GM12878 (cell line): ENCODE measurements around the gene MAPK1. TPM values are rescaled to one million over a fixed set of nuclear protein-coding genes. Genes with fewer than 3 reads are reported as not detected.

Experiments
- ATAC-seq: fragments of 200-7000 bp; cut with Tn5 transposase; 3 replicates; pipeline ENCODE4 v1.9.1; 2020; ENCODE audit warnings: mild to moderate bottlenecking, moderate library complexity
- BruUV-seq: library from RNA; stranded (reverse); fragments of 400-500 nt; replicated peaks from 2 replicates; lab custom pipeline; 2021; lab: Mats Ljungman, UMichigan
- CTCF ChIA-PET: fragments of 300-600 bp; sonication (Branson Sonifier 250); formaldehyde crosslinking; extraction: SDS; loops from one replicate; lab custom pipeline; 2021; ENCODE audit warnings: inconsistent platforms; lab: Yijun Ruan, JAX
- POLR2A ChIA-PET: fragments of 350-600 bp; formaldehyde crosslinking; extraction: SDS; loops from one replicate; lab custom pipeline; 2021; ENCODE audit warnings: inconsistent platforms; lab: Charles Lee
- RAD21 ChIA-PET: fragments of 300-600 bp; sonication (Branson Sonifier 250); formaldehyde crosslinking; loops from one replicate; lab custom pipeline; 2023; ENCODE audit warnings: antibody characterized with exemption; ENCODE audit not compliant: unreplicated experiment; lab: Charles Lee
- SMC1A ChIA-PET: fragments of 300-600 bp; sonication (Branson Sonifier 250); formaldehyde crosslinking; loops from one replicate; lab custom pipeline; 2023; ENCODE audit not compliant: unreplicated experiment, uncharacterized antibody; lab: Charles Lee
- DNase-seq: peaks from one replicate; pipeline ENCODE4 v3.0.0-alpha.2; 2011; ENCODE audit warnings: low read depth, low spot score
- FAIRE-seq: peaks from 3 replicates; lab custom pipeline; 2011; peaks lifted over from hg19 to GRCh38; lab: Jason Lieb, UNC
- H2AFZ ChIP-seq: 2 replicates; pipeline ENCODE4 v1.6.0; 2011; ENCODE audit warnings: low read depth, low read length, control low read depth; ENCODE audit not compliant: control insufficient read depth
- H3K27ac ChIP-seq: 2 replicates; pipeline ENCODE4 v1.5.1; 2011; ENCODE audit warnings: control low read depth; ENCODE audit not compliant: control insufficient read depth, insufficient read depth
- H3K27me3 ChIP-seq, 2 experiments: replicated peaks in 1 of 2; 2 replicates each; pipeline versions ENCODE4 v1.6.0 to v1.6.1; 2011; ENCODE audit warnings: low read length in 1 of 2; ENCODE audit not compliant: control insufficient read depth in 2 of 2, insufficient read depth in 2 of 2
- H3K36me3 ChIP-seq, 2 experiments: 2 replicates each; pipeline ENCODE4 v1.5.1; 2011; ENCODE audit warnings: low read length in 1 of 2; ENCODE audit not compliant: control insufficient read depth in 2 of 2, insufficient read depth in 2 of 2
- H3K4me1 ChIP-seq: 2 replicates; pipeline ENCODE4 v1.6.1; 2011; ENCODE audit warnings: mild to moderate bottlenecking, low read length, moderate library complexity, mixed read lengths; ENCODE audit not compliant: control insufficient read depth, insufficient read depth
- H3K4me2 ChIP-seq: 2 replicates; pipeline ENCODE4 v1.6.0; 2011; ENCODE audit warnings: control low read depth; ENCODE audit not compliant: control insufficient read depth, insufficient read depth
- H3K4me3 ChIP-seq: fragments of 200-600 bp; sonication (generic); 2 replicates; pipeline ENCODE4 v1.5.1; 2016
- H3K79me2 ChIP-seq: 2 replicates; pipeline ENCODE4 v1.6.0; 2011; ENCODE audit warnings: low read length; ENCODE audit not compliant: control insufficient read depth, insufficient read depth
- H3K9ac ChIP-seq: 2 replicates; pipeline ENCODE4 v1.8.0; 2011; ENCODE audit warnings: low read length, control low read depth, mixed read lengths; ENCODE audit not compliant: control insufficient read depth, insufficient read depth
- H3K9me3 ChIP-seq: replicated peaks from 3 replicates; pipeline ENCODE4 v1.5.1; 2011; ENCODE audit warnings: mild to moderate bottlenecking, low read length; ENCODE audit not compliant: control insufficient read depth, insufficient read depth
- H4K20me1 ChIP-seq: 2 replicates; pipeline ENCODE4 v1.6.0; 2011; ENCODE audit not compliant: control insufficient read depth, insufficient read depth
- CHD1 ChIP-seq: IDR thresholded peaks from 2 replicates; pipeline ENCODE4 v1.6.1; 2012; ENCODE audit warnings: low read depth, low read length, improper control_type of control experiment
- CHD4 ChIP-seq: fragments of 200-600 bp; sonication (generic); IDR thresholded peaks from 2 replicates; pipeline ENCODE4 v1.6.1; 2016; ENCODE audit warnings: mild to moderate bottlenecking
- CREM ChIP-seq: IDR thresholded peaks from 2 replicates; pipeline ENCODE4 v1.6.1; 2014; ENCODE audit warnings: antibody characterized with exemption, low read depth
- ETV6 ChIP-seq, 2 experiments: fragments of 450-650 bp in 1 of 2; IDR thresholded peaks in 1 of 2; conservative IDR thresholded peaks in 1 of 2; 2 replicates each; pipeline ENCODE4 v1.6.1; 2014; ENCODE audit warnings: antibody characterized with exemption in 1 of 2, borderline replicate concordance in 1 of 2, low read depth in 1 of 2, mild to moderate bottlenecking in 1 of 2, moderate library complexity in 1 of 2
- HDGF ChIP-seq: fragments of 450-650 bp; IDR thresholded peaks from 2 replicates; pipeline ENCODE4 v1.6.1; 2016; ENCODE audit warnings: antibody characterized with exemption
- KLF5 ChIP-seq: fragments of 450-650 bp; IDR thresholded peaks from 2 replicates; pipeline ENCODE4 v1.6.1; 2014; ENCODE audit warnings: mild to moderate bottlenecking; ENCODE audit not compliant: partially characterized antibody
- MYB ChIP-seq: fragments of 150-350 bp; IDR thresholded peaks from 2 replicates; pipeline ENCODE4 v1.6.1; 2014; ENCODE audit warnings: mild to moderate bottlenecking, low read depth, low read length, borderline replicate concordance
- NBN ChIP-seq: fragments of 450-650 bp; IDR thresholded peaks from 2 replicates; pipeline ENCODE4 v1.6.1; 2016
- RAD51 ChIP-seq: fragments of 450-650 bp; IDR thresholded peaks from 2 replicates; pipeline ENCODE4 v1.6.1; 2016; ENCODE audit warnings: moderate library complexity, mild to moderate bottlenecking, inconsistent platforms
- REST ChIP-seq: IDR thresholded peaks from 2 replicates; pipeline ENCODE4 v1.6.1; 2012; ENCODE audit warnings: mild to moderate bottlenecking, low read depth, low read length
- RFX5 ChIP-seq: IDR thresholded peaks from 2 replicates; pipeline ENCODE4 v1.6.1; 2011; ENCODE audit warnings: low read depth, low read length, improper control_type of control experiment
- SMARCA5 ChIP-seq: fragments of 450-650 bp; IDR thresholded peaks from 2 replicates; pipeline ENCODE4 v1.6.1; 2017; ENCODE audit warnings: mild to moderate bottlenecking
- SPI1 ChIP-seq: IDR thresholded peaks from 2 replicates; pipeline ENCODE4 v1.6.1; 2011; ENCODE audit warnings: low read depth, mild to moderate bottlenecking, low read length, moderate library complexity, borderline replicate concordance; ENCODE audit not compliant: insufficient read depth
- SREBF1 ChIP-seq: IDR thresholded peaks from 2 replicates; pipeline ENCODE4 v1.6.1; 2012; ENCODE audit warnings: mild to moderate bottlenecking, low read length
- USF1 ChIP-seq: IDR thresholded peaks from 2 replicates; pipeline ENCODE4 v1.6.1; 2011; ENCODE audit warnings: borderline replicate concordance, low read depth, mild to moderate bottlenecking, moderate library complexity, mixed read lengths, low read length; ENCODE audit not compliant: insufficient read depth; ENCODE audit errors: extremely low read length
- USF2 ChIP-seq: IDR thresholded peaks from 2 replicates; pipeline ENCODE4 v1.6.1; 2011; ENCODE audit warnings: low read depth, low read length, improper control_type of control experiment, borderline replicate concordance
- ZBED1 ChIP-seq: IDR thresholded peaks from 2 replicates; pipeline ENCODE4 v1.6.1; 2016; ENCODE audit warnings: borderline replicate concordance
- ZBTB33 ChIP-seq: fragments of 450-650 bp; IDR thresholded peaks from 2 replicates; pipeline ENCODE4 v1.6.1; 2017; ENCODE audit warnings: mild to moderate bottlenecking
- ZSCAN29 ChIP-seq: fragments of 450-650 bp; IDR thresholded peaks from 2 replicates; pipeline ENCODE4 v1.6.1; 2017; ENCODE audit warnings: mild to moderate bottlenecking, moderate library complexity
- WGBS: methylation state at CpG from one replicate; pipeline ENCODE4 v1.1.6; 2016; ENCODE audit warnings: low lambda C conversion rate; ENCODE audit not compliant: insufficient replicate concordance, insufficient coverage; ENCODE audit errors: missing lambda C conversion rate; 5-methylcytosine and 5-hydroxymethylcytosine counted together
- in situ Hi-C: fragments of 300-500 bp; cut with MboI; formaldehyde crosslinking; loops from 9 replicates; pipeline ENCODE4 v1.14.3; 2018; ENCODE audit warnings: mixed read lengths
- intact Hi-C: fragments of 100-400 bp; cut with micrococcal nuclease; formaldehyde crosslinking; loops from one replicate; pipeline ENCODE4 v1.14.2; 2022; ENCODE audit not compliant: unreplicated experiment
- polyA plus RNA-seq, 11 experiments: library from polyadenylated mRNA; depleted of rRNA in 4 of 11; unstranded in 6 of 11; stranded (reverse) in 5 of 11; fragments of >200 nt; fragmentation: Nextera tagmentation in 4 of 11; fragmentation: Illumina TruSeq in 1 of 11; extraction: Ambion mirVana in 4 of 11; extraction: Trizol in 1 of 11; gene quantifications; 1 replicate in 1 of 11; 2 replicates in 10 of 11; pipeline versions ENCODE4 v1.2.1 to v1.2.3, GENCODE V29; 2011 to 2016; ENCODE audit warnings: inconsistent platforms in 2 of 11, missing spikeins in 2 of 11, low read depth in 1 of 11
- total RNA-seq, 4 experiments: library from RNA; depleted of rRNA in 3 of 4; stranded (reverse); fragments of >200 nt in 3 of 4; fragmentation: Illumina TruSeq in 1 of 4; extraction: Trizol in 1 of 4; gene quantifications; 2 replicates each; pipeline versions ENCODE4 v1.2.1 to v1.2.3, GENCODE V29; 2013 to 2021

Gene MAPK1
- total and polyA plus RNA-seq, 10 of the 15 experiments (the other 5 are each of a cell fraction or from before 2014, with no cell fraction given) = 7.0 to 123 (median 58.4) TPM

GRCh38 chr22:21738966-21739365 is 128.5 kb downstream of the MAPK1 start:
- Histone ChIP-seq H3K36me3 (no peaks in the 10 kb centered on the region), H3K4me1 (peaks cover 5% of the 10 kb centered on the region; the same call in 1 of the 2 replicates), H4K20me1 (no peaks in the 10 kb centered on the region), H3K4me3 (no peak overlapping the region), H3K79me2 (no peaks in the 10 kb centered on the region), H3K27ac (no peak overlapping the region), H3K27me3 (no peaks in the 10 kb centered on the region), H3K9me3 (no peaks in the 10 kb centered on the region), H2AFZ (no peak overlapping the region), H3K4me2 (no peak overlapping the region), H3K9ac (no peak overlapping the region)
- WGBS = 27% methylated on average over 6 of the region's 7 CpGs
- SMC1A ChIA-PET = no interaction called here
- DNase-seq = no peak
- ATAC-seq = no peak
- POLR2A ChIA-PET = no interaction called here
- in situ Hi-C loops = no loop called here
- intact Hi-C loops = no loop called here
- BruUV-seq = no TSS peak
- RAD21 ChIA-PET = no interaction called here
- no peak for FAIRE-seq
- CTCF ChIA-PET = no interaction called here
- TF ChIP-seq SREBF1 = no peak
- no peak for TF ChIP-seq RFX5
- TF ChIP-seq CHD1 = no peak
- no peak for TF ChIP-seq USF2
- TF ChIP-seq CHD4 = no peak
- no peak for TF ChIP-seq ZBED1
- no peak for TF ChIP-seq NBN
- no peak for TF ChIP-seq ETV6 (conservative IDR thresholded peaks at IDR 0.05 in 1 of 2, IDR thresholded peaks at IDR 0.05 in 1 of 2; ENCODE audit: borderline replicate concordance in 1 of 2, low read depth in 1 of 2)
- TF ChIP-seq KLF5 = no peak
- TF ChIP-seq USF1 = no peak
- no peak for TF ChIP-seq HDGF
- TF ChIP-seq ZSCAN29 = no peak
- no peak for TF ChIP-seq SMARCA5
- TF ChIP-seq CREM = no peak
- TF ChIP-seq ZBTB33 = no peak
- TF ChIP-seq REST = no peak
- TF ChIP-seq MYB = no peak
- TF ChIP-seq SPI1 = no peak
- no peak for TF ChIP-seq RAD51
- TF ChIP-seq, all 136 proteins: peak for 0
